HEK293 (cell line): ENCODE measurements around the gene PITPNM1.

ENCODE experiments used
- CTCF ChIA-PET: fragments of 350-600 bp; formaldehyde crosslinking; extraction: SDS; loops from one replicate; lab custom pipeline; 2021; ENCODE audit warnings: antibody characterized with exemption; lab: Yijun Ruan, JAX
- POLR2A ChIA-PET: fragments of 300-600 bp; formaldehyde crosslinking; extraction: SDS; loops from one replicate; lab custom pipeline; 2020; ENCODE audit warnings: antibody characterized with exemption, inconsistent platforms; lab: Yijun Ruan, JAX
- H3K27ac ChIP-seq: fragments of 200-500 bp; sonication (Bioruptor generic); 2 replicates; pipeline ENCODE4 v1.5.1; 2014; ENCODE audit warnings: low read depth, low read length, control low read depth, inconsistent platforms; ENCODE audit errors: extremely low read depth
- H3K36me3 ChIP-seq, 2 experiments: fragments of 200-500 bp in 1 of 2; sonication (Bioruptor generic) in 1 of 2; 1 replicate in 1 of 2; 2 replicates in 1 of 2; pipeline ENCODE4 v1.5.1; 2014 to 2017; ENCODE audit warnings: inconsistent platforms in 2 of 2, low read length in 2 of 2; ENCODE audit not compliant: control insufficient read depth in 2 of 2, insufficient read depth in 1 of 2
- H3K4me1 ChIP-seq: fragments of 200-500 bp; sonication (Bioruptor generic); 2 replicates; pipeline ENCODE4 v1.5.1; 2014; ENCODE audit warnings: mild to moderate bottlenecking, low read length, inconsistent platforms; ENCODE audit not compliant: control insufficient read depth, insufficient read depth
- H3K4me3 ChIP-seq: 2 replicates; pipeline ENCODE4 v1.5.1; 2011; ENCODE audit warnings: low read depth, mild to moderate bottlenecking, control low read depth, low read length, moderate library complexity
- H3K9me3 ChIP-seq: fragments of 200-500 bp; sonication (Bioruptor generic); 2 replicates; pipeline ENCODE4 v1.5.1; 2014; ENCODE audit warnings: low read depth, low read length, inconsistent platforms; ENCODE audit not compliant: control insufficient read depth, insufficient read depth
- BCL11B ChIP-seq: fragments of 450-650 bp; formaldehyde crosslinking; IDR thresholded peaks from 2 replicates; pipeline ENCODE4 v1.5.1; 2016; ENCODE audit warnings: low read depth, missing biosample characterization, missing genetic modification characterization
- GLI4 ChIP-seq: fragments of 450-650 bp; formaldehyde crosslinking; IDR thresholded peaks from 2 replicates; pipeline ENCODE4 v1.5.1; 2016; ENCODE audit warnings: missing biosample characterization, missing genetic modification characterization
- GLIS2 ChIP-seq: fragments of 450-650 bp; formaldehyde crosslinking; IDR thresholded peaks from 2 replicates; pipeline ENCODE4 v1.5.1; 2016; ENCODE audit warnings: missing biosample characterization, missing genetic modification characterization
- SALL2 ChIP-seq: fragments of 450-650 bp; formaldehyde crosslinking; IDR thresholded peaks from 2 replicates; pipeline ENCODE4 v1.5.0; 2017; ENCODE audit warnings: missing biosample characterization, mild to moderate bottlenecking, missing genetic modification characterization, borderline replicate concordance
- SETDB1 ChIP-seq: IDR thresholded peaks from one replicate; pipeline ENCODE4 v1.6.1; 2017; ENCODE audit warnings: mild to moderate bottlenecking, low read length, moderate library complexity, mixed read lengths; ENCODE audit not compliant: insufficient read length
- WT1 ChIP-seq: fragments of 450-650 bp; formaldehyde crosslinking; IDR thresholded peaks from 2 replicates; pipeline ENCODE4 v1.5.1; 2016; ENCODE audit warnings: missing biosample characterization, missing genetic modification characterization
- ZBTB1 ChIP-seq: fragments of 450-650 bp; formaldehyde crosslinking; IDR thresholded peaks from 2 replicates; pipeline ENCODE4 v1.5.1; 2016; ENCODE audit warnings: missing biosample characterization, missing genetic modification characterization
- ZEB2 ChIP-seq: fragments of 450-650 bp; formaldehyde crosslinking; IDR thresholded peaks from 2 replicates; pipeline ENCODE4 v1.5.1; 2016; ENCODE audit warnings: missing biosample characterization, missing genetic modification characterization
- ZNF239 ChIP-seq: fragments of 450-650 bp; formaldehyde crosslinking; IDR thresholded peaks from 2 replicates; pipeline ENCODE4 v1.5.1; 2016; ENCODE audit warnings: missing biosample characterization, missing genetic modification characterization
- ZNF37A ChIP-seq: fragments of 450-650 bp; IDR thresholded peaks from 2 replicates; pipeline ENCODE4 v1.5.1; 2018; ENCODE audit warnings: missing biosample characterization, missing genetic modification characterization
- ZNF416 ChIP-seq: fragments of 450-650 bp; formaldehyde crosslinking; IDR thresholded peaks from 2 replicates; pipeline ENCODE4 v1.5.1; 2016; ENCODE audit warnings: missing biosample characterization, missing genetic modification characterization
- ZNF514 ChIP-seq: fragments of 450-650 bp; formaldehyde crosslinking; IDR thresholded peaks from 2 replicates; pipeline ENCODE4 v1.5.1; 2016; ENCODE audit warnings: missing biosample characterization, missing genetic modification characterization
- ZNF558 ChIP-seq: fragments of 450-650 bp; formaldehyde crosslinking; IDR thresholded peaks from 2 replicates; pipeline ENCODE4 v1.5.1; 2016; ENCODE audit warnings: missing biosample characterization, missing genetic modification characterization
- TF ChIP-seq, protein P1 (sequence below): fragments of 450-650 bp; formaldehyde crosslinking; IDR thresholded peaks from 2 replicates; pipeline ENCODE4 v1.5.1; 2016; ENCODE audit warnings: missing biosample characterization, missing genetic modification characterization
- TF ChIP-seq, protein P2 (sequence below): fragments of 450-650 bp; IDR thresholded peaks from 2 replicates; pipeline ENCODE4 v1.5.1; 2018; ENCODE audit warnings: missing biosample characterization, missing genetic modification characterization
- TF ChIP-seq, protein P3 (sequence below): fragments of 450-650 bp; formaldehyde crosslinking; IDR thresholded peaks from 2 replicates; pipeline ENCODE4 v1.5.1; 2016; ENCODE audit warnings: missing biosample characterization, missing genetic modification characterization, low read depth
- TF ChIP-seq, protein P4 (sequence below): fragments of 450-650 bp; formaldehyde crosslinking; IDR thresholded peaks from 2 replicates; pipeline ENCODE4 v1.5.1; 2017; ENCODE audit warnings: missing biosample characterization, missing genetic modification characterization

PITPNM1 gene

DNA sequence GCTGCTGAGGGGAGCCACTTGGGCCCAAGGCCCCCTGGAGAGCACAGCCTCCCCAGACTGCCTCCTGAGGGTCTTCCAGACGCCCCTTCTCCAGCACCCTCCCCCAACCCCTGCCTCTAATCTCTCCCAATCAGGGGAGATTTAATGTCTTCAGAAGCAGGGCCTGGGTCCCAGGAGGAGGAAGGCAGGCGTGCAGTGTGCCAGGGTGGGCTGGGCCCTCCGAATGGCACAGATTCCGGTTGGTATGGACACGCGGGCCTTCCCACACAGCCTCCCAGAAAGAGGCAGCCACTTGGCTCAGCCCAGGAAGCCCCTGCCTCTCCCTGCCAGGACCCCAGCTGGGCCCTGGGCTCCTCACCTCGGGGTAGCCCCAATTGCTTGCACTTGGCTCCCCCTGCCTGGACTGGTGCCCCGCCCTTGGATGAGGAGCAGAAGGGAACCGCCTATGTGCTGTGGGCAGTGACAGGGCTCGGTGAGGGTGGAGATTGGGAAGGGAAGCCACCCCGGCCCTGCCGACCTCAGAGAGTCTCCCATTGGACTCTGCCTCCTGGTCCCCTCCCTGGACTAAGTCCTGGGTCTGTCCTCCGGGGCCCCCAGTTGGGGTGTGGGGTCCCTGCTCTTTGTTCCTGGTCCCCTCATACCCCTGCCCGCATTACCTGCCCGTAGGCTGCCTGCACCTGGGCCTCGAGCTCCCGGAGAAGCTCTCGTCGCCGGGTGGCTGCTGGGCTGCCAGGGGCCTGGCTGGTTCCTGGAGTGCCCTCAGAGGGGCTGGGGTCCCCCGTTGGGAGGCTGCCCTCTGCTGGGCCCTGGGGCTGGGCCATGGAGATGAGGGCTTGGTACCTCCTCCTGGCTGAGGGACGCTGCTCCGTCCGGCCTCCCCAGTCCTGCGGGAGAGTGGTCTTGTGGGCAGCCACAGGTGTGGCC lies 18.7 kb upstream of the PITPNM1 start:
- H3K4me3 ChIP-seq = no peak overlapping the region
- no peaks in the 10 kb centered on the region for H3K9me3 ChIP-seq
- no peak overlapping the region for H3K27ac ChIP-seq
- TF ChIP-seq, protein P1, sequence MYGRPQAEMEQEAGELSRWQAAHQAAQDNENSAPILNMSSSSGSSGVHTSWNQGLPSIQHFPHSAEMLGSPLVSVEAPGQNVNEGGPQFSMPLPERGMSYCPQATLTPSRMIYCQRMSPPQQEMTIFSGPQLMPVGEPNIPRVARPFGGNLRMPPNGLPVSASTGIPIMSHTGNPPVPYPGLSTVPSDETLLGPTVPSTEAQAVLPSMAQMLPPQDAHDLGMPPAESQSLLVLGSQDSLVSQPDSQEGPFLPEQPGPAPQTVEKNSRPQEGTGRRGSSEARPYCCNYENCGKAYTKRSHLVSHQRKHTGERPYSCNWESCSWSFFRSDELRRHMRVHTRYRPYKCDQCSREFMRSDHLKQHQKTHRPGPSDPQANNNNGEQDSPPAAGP = no peak
- no peak for TF ChIP-seq GLI4 (tag by site-specific recombination)
- TF ChIP-seq GLIS2 (tag by site-specific recombination) = no peak
- no peak for TF ChIP-seq WT1 (tag by site-specific recombination)
- no peak for TF ChIP-seq ZEB2 (tag by site-specific recombination)
- no peak for TF ChIP-seq ZNF416 (tag by site-specific recombination)
- TF ChIP-seq ZNF514 (tag by site-specific recombination) = no peak
- no peak for TF ChIP-seq BCL11B (tag by site-specific recombination)
- no peak for TF ChIP-seq ZNF558 (tag by site-specific recombination)
- no peak for TF ChIP-seq ZBTB1 (tag by site-specific recombination)
- TF ChIP-seq, protein P2, sequence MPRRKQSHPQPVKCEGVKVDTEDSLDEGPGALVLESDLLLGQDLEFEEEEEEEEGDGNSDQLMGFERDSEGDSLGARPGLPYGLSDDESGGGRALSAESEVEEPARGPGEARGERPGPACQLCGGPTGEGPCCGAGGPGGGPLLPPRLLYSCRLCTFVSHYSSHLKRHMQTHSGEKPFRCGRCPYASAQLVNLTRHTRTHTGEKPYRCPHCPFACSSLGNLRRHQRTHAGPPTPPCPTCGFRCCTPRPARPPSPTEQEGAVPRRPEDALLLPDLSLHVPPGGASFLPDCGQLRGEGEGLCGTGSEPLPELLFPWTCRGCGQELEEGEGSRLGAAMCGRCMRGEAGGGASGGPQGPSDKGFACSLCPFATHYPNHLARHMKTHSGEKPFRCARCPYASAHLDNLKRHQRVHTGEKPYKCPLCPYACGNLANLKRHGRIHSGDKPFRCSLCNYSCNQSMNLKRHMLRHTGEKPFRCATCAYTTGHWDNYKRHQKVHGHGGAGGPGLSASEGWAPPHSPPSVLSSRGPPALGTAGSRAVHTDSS (tag by site-specific recombination) = no peak
- TF ChIP-seq ZNF37A (tag by site-specific recombination) = no peak
- no peaks in the 10 kb centered on the region for H3K36me3 ChIP-seq
- no peaks in the 10 kb centered on the region for H3K4me1 ChIP-seq
- CTCF ChIA-PET = no interaction called here
- POLR2A ChIA-PET = no interaction called here

DNA sequence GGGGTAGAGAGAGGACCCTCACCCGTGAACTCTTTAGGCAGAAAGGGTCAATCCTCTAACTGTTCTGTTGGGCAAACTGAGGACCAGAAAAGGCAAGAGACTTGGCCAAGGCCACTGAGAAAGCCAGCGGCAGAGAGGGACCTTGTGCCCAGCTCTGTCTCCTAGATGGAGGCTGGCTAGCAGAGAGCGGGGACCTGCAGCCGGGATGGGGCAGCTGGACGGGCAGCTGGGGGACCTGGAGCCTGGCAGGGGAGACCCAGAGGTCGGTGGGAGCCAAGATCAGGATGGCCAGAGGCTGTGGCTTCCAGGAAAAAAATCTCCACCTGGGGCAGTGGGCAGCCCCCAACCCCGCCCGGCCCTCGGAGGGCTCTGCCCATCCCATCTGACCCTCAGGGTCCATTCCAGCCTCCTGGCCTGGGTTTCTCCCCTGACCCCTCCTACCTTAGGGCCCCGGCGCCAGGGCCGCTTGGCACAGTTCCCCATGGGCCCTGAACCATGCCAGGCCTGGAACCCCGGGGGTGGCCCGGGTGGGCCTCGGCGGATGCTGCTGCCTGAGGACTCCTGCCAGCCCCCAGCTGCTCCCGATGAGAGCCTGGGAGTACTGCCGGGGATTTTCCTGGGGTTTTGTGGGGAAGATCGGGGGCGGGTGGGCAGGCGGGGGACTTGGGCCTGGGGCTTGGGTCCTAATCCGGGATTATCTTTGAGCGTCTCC lies 17.8 kb upstream of the PITPNM1 start, which contains the start of gene CABP2:
Gene CABP2, minus strand, starts transcription at position 603 of the 712 bp plus-strand sequence. Its CDS starts 120 bp downstream, at position 483.
- Histone ChIP-seq H3K4me3 (no peak within 1 kb of the TSS), H3K36me3 (no peaks in the 10 kb centered on the region), H3K4me1 (no peaks in the 10 kb centered on the region), H3K27ac (no peak within 1 kb of the TSS), H3K9me3 (no peaks in the 10 kb centered on the region)
- CTCF ChIA-PET = no interaction called here
- POLR2A ChIA-PET = no interaction called here
- TF ChIP-seq ZNF239 (tag by site-specific recombination) = no peak
- TF ChIP-seq, protein P3, sequence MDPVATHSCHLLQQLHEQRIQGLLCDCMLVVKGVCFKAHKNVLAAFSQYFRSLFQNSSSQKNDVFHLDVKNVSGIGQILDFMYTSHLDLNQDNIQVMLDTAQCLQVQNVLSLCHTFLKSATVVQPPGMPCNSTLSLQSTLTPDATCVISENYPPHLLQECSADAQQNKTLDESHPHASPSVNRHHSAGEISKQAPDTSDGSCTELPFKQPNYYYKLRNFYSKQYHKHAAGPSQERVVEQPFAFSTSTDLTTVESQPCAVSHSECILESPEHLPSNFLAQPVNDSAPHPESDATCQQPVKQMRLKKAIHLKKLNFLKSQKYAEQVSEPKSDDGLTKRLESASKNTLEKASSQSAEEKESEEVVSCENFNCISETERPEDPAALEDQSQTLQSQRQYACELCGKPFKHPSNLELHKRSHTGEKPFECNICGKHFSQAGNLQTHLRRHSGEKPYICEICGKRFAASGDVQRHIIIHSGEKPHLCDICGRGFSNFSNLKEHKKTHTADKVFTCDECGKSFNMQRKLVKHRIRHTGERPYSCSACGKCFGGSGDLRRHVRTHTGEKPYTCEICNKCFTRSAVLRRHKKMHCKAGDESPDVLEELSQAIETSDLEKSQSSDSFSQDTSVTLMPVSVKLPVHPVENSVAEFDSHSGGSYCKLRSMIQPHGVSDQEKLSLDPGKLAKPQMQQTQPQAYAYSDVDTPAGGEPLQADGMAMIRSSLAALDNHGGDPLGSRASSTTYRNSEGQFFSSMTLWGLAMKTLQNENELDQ (tag by site-specific recombination) = no peak
- TF ChIP-seq, protein P4, sequence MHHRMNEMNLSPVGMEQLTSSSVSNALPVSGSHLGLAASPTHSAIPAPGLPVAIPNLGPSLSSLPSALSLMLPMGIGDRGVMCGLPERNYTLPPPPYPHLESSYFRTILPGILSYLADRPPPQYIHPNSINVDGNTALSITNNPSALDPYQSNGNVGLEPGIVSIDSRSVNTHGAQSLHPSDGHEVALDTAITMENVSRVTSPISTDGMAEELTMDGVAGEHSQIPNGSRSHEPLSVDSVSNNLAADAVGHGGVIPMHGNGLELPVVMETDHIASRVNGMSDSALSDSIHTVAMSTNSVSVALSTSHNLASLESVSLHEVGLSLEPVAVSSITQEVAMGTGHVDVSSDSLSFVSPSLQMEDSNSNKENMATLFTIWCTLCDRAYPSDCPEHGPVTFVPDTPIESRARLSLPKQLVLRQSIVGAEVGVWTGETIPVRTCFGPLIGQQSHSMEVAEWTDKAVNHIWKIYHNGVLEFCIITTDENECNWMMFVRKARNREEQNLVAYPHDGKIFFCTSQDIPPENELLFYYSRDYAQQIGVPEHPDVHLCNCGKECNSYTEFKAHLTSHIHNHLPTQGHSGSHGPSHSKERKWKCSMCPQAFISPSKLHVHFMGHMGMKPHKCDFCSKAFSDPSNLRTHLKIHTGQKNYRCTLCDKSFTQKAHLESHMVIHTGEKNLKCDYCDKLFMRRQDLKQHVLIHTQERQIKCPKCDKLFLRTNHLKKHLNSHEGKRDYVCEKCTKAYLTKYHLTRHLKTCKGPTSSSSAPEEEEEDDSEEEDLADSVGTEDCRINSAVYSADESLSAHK = no peak
- TF ChIP-seq WT1 (tag by site-specific recombination) = no peak
- no peak for TF ChIP-seq SALL2
- no peak for TF ChIP-seq SETDB1
